ENCODE results near the gene KISS1. TPM values are rescaled to one million over a fixed set of nuclear protein-coding genes. Genes with fewer than 3 reads are reported as not detected.

KISS1 gene
- total and polyA plus RNA-seq, 12 donors: 0.34 to 0.50 TPM; not detected in 10

GRCh38 chr1:204224655-204225054 is 28.4 kb upstream of the KISS1 start:
- Histone ChIP-seq H3K4me3 (no peak overlapping the region), H3K4me1 (replicated peaks in 1 of 2) (no peaks in the 10 kb centered on the region), H3K9me3 (replicated peaks in 1 of 3) (no peaks in the 10 kb centered on the region), H3K36me3 (replicated peaks in 1 of 2) (no peaks in the 10 kb centered on the region), H3K27ac (no peak overlapping the region), H3K27me3 (no peaks in the 10 kb centered on the region)
- no peak for DNase-seq
- WGBS, 4 donors: 78 to 85% (median 80%) methylated on average over 8 of the region's 8 CpGs
- TF ChIP-seq, protein P1, sequence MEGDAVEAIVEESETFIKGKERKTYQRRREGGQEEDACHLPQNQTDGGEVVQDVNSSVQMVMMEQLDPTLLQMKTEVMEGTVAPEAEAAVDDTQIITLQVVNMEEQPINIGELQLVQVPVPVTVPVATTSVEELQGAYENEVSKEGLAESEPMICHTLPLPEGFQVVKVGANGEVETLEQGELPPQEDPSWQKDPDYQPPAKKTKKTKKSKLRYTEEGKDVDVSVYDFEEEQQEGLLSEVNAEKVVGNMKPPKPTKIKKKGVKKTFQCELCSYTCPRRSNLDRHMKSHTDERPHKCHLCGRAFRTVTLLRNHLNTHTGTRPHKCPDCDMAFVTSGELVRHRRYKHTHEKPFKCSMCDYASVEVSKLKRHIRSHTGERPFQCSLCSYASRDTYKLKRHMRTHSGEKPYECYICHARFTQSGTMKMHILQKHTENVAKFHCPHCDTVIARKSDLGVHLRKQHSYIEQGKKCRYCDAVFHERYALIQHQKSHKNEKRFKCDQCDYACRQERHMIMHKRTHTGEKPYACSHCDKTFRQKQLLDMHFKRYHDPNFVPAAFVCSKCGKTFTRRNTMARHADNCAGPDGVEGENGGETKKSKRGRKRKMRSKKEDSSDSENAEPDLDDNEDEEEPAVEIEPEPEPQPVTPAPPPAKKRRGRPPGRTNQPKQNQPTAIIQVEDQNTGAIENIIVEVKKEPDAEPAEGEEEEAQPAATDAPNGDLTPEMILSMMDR (IDR thresholded peaks at IDR 0.05): no peak
- no peak for TF ChIP-seq POLR2A (IDR thresholded peaks at IDR 0.05)
- intact Hi-C loops (cut with DNase I): no loop called here

GRCh38 chr1:204223129-204223860 is 27.0 kb upstream of the KISS1 start:
- Histone ChIP-seq H3K27ac (no peak overlapping the region), H3K4me3 (no peak overlapping the region), H3K9me3 (replicated peaks in 1 of 3) (no peaks in the 10 kb centered on the region), H3K4me1 (replicated peaks in 1 of 2) (no peaks in the 10 kb centered on the region), H3K36me3 (replicated peaks in 1 of 2) (no peaks in the 10 kb centered on the region), H3K27me3 (no peaks in the 10 kb centered on the region)
- intact Hi-C loops (cut with DNase I): no loop called here
- TF ChIP-seq POLR2A (IDR thresholded peaks at IDR 0.05): no peak
- TF ChIP-seq, protein P1 (IDR thresholded peaks at IDR 0.05): no peak
- WGBS, 4 donors: 81 to 85% (median 85%) methylated on average over 14 to 17 of the region's 17 CpGs
- DNase-seq: no peak

DNA sequence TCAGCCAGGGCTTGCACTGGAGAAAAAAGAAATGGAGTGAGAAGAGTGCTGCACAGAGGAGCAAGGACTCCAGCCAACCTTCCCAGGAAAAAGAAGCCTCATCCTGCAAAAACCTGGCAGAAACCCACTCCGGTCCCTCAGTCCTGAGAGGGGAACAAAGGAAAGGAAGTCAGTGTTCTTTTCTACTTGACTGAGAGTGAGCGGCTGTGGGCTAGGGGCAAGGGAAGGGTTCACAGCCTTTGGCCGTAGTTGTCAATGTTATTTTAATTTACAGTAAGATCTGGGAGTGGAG is 26.4 kb upstream of the KISS1 start:
- Histone ChIP-seq H3K4me1 (replicated peaks in 1 of 2) (no peaks in the 10 kb centered on the region), H3K36me3 (replicated peaks in 1 of 2) (no peaks in the 10 kb centered on the region), H3K27ac (no peak overlapping the region), H3K4me3 (no peak overlapping the region), H3K9me3 (replicated peaks in 1 of 3) (no peaks in the 10 kb centered on the region), H3K27me3 (no peaks in the 10 kb centered on the region)
- DNase-seq: no peak
- 65 to 84% (median 74%) methylated on average over 3 of the region's 3 CpGs for WGBS, 4 donors
- TF ChIP-seq, protein P1 (IDR thresholded peaks at IDR 0.05): no peak
- TF ChIP-seq POLR2A (IDR thresholded peaks at IDR 0.05): no peak
- intact Hi-C loops (cut with DNase I): no loop called here

- Histone ChIP-seq H3K9me3 (replicated peaks in 1 of 3) (no peaks in the 10 kb centered on the region), H3K4me3 (no peak overlapping the region), H3K27ac (no peak overlapping the region), H3K27me3 (no peaks in the 10 kb centered on the region), H3K4me1 (replicated peaks in 1 of 2) (no peaks in the 10 kb centered on the region), H3K36me3 (replicated peaks in 1 of 2) (no peaks in the 10 kb centered on the region)
- 76 to 94% (median 84%) methylated on average over 5 to 8 of the region's 8 CpGs for WGBS, 4 donors
- no peak for DNase-seq
- TF ChIP-seq, protein P1 (IDR thresholded peaks at IDR 0.05): no peak
- no peak for TF ChIP-seq POLR2A (IDR thresholded peaks at IDR 0.05)
- intact Hi-C loops (cut with DNase I): no loop called here
These were observed 25.9 kb upstream of the KISS1 start for GRCh38 chr1:204222006-204222763.

All from adrenal gland (tissue), 12 donors.